H1 (cell line): Measurements from ENCODE around the gene CES4A.
A peak's percentile ranks its signal among the peaks of the same experiment; 100 is the strongest.

ENCODE experiments used
- EGR1 ChIP-seq: IDR thresholded peaks from 2 replicates; pipeline ENCODE4 v1.6.1; 2011; ENCODE audit warnings: low read depth, low read length, borderline replicate concordance
- EZH2 ChIP-seq: fragments of 200-600 bp; sonication (generic); IDR thresholded peaks from 2 replicates; pipeline ENCODE4 v1.7.1; 2012; ENCODE audit warnings: low read depth, mild to moderate bottlenecking, moderate library complexity, low read length, inconsistent platforms; ENCODE audit not compliant: severe bottlenecking
- MAX ChIP-seq: IDR thresholded peaks from 2 replicates; pipeline ENCODE4 v1.6.1; 2012; ENCODE audit warnings: inconsistent platforms
- NRF1 ChIP-seq: IDR thresholded peaks from 2 replicates; pipeline ENCODE4 v1.6.1; 2011; ENCODE audit warnings: mild to moderate bottlenecking, low read depth, low read length, improper control_type of control experiment
- POLR2A ChIP-seq, 2 experiments: IDR thresholded peaks; 1 replicate in 1 of 2; 2 replicates in 1 of 2; pipeline ENCODE4 v1.6.1; 2011; ENCODE audit warnings: low read depth in 2 of 2, low read length in 2 of 2, mild to moderate bottlenecking in 2 of 2; ENCODE audit errors: control extremely low read depth in 1 of 2
- RAD21 ChIP-seq, 2 experiments: IDR thresholded peaks in 1 of 2; conservative IDR thresholded peaks in 1 of 2; 2 replicates each; pipeline ENCODE4 v1.6.1; 2011; ENCODE audit warnings: low read depth in 2 of 2, low read length in 2 of 2, improper control_type of control experiment in 1 of 2, inconsistent platforms in 1 of 2, mild to moderate bottlenecking in 1 of 2, moderate library complexity in 1 of 2
- TCF12 ChIP-seq: IDR thresholded peaks from 2 replicates; pipeline ENCODE4 v1.6.1; 2011; ENCODE audit warnings: low read depth, mild to moderate bottlenecking, low read length
- ZNF274 ChIP-seq: IDR thresholded peaks from 2 replicates; pipeline ENCODE4 v1.7.0; 2012; ENCODE audit warnings: low read length, borderline replicate concordance; ENCODE audit errors: extremely low read depth

GRCh38 chr16:67000384-67001351, 12.3 kb downstream of the CES4A start:
- no peak for TF ChIP-seq RAD21 (IDR thresholded peaks at IDR 0.05 in 1 of 2, conservative IDR thresholded peaks at IDR 0.05 in 1 of 2; ENCODE audit: low read depth in 2 of 2, low read length in 2 of 2)
- peak; percentile 39 for TF ChIP-seq EZH2
- peak; percentile 95 for TF ChIP-seq MAX
- no peak for TF ChIP-seq POLR2A (IDR thresholded peaks at IDR 0.05; ENCODE audit: control extremely low read depth in 1 of 2, low read depth in 2 of 2, low read length in 2 of 2)
- TF ChIP-seq NRF1 = peak; percentile 50
- TF ChIP-seq EGR1 = no peak
- no peak for TF ChIP-seq ZNF274
- TF ChIP-seq TCF12 = no peak
